SK-N-MC (cell line): ENCODE measurements around the gene RGPD8.

Experiments used
- EZH2 ChIP-seq: fragments of 200-600 bp; sonication (generic); IDR thresholded peaks from one replicate; pipeline ENCODE4 v1.6.1; 2017; ENCODE audit warnings: antibody characterized with exemption
- FOXP2 ChIP-seq: optimal IDR thresholded peaks from 2 replicates; pipeline ENCODE3; 2011; ENCODE audit warnings: mild to moderate bottlenecking, moderate library complexity; ENCODE audit not compliant: insufficient read depth; ENCODE audit errors: extremely low read length, control extremely low read depth
- POLR2AphosphoS5 ChIP-seq: IDR thresholded peaks from 2 replicates; pipeline ENCODE4 v1.6.1; 2012; ENCODE audit warnings: mild to moderate bottlenecking, low read depth, low read length, borderline replicate concordance

GRCh38 chr2:112480530-112481049, 47.1 kb upstream of the RGPD8 start:
- TF ChIP-seq EZH2 (no peak), POLR2AphosphoS5 (no peak), FOXP2 (no peak)
